GM12878 (cell line): ENCODE results near the gene EEFSEC. TPM values are rescaled to one million over a fixed set of nuclear protein-coding genes. Genes with fewer than 3 reads are reported as not detected.

Experiments used
- ATAC-seq: fragments of 200-7000 bp; cut with Tn5 transposase; 3 replicates; pipeline ENCODE4 v1.9.1; 2020; ENCODE audit warnings: mild to moderate bottlenecking, moderate library complexity
- BruUV-seq: library from RNA; stranded (reverse); fragments of 400-500 nt; replicated peaks from 2 replicates; lab custom pipeline; 2021; lab: Mats Ljungman, UMichigan
- CTCF ChIA-PET: fragments of 300-600 bp; sonication (Branson Sonifier 250); formaldehyde crosslinking; extraction: SDS; loops from one replicate; lab custom pipeline; 2021; ENCODE audit warnings: inconsistent platforms; lab: Yijun Ruan, JAX
- POLR2A ChIA-PET: fragments of 350-600 bp; formaldehyde crosslinking; extraction: SDS; loops from one replicate; lab custom pipeline; 2021; ENCODE audit warnings: inconsistent platforms; lab: Charles Lee
- RAD21 ChIA-PET: fragments of 300-600 bp; sonication (Branson Sonifier 250); formaldehyde crosslinking; loops from one replicate; lab custom pipeline; 2023; ENCODE audit warnings: antibody characterized with exemption; ENCODE audit not compliant: unreplicated experiment; lab: Charles Lee
- SMC1A ChIA-PET: fragments of 300-600 bp; sonication (Branson Sonifier 250); formaldehyde crosslinking; loops from one replicate; lab custom pipeline; 2023; ENCODE audit not compliant: unreplicated experiment, uncharacterized antibody; lab: Charles Lee
- DNase-seq: peaks from one replicate; pipeline ENCODE4 v3.0.0-alpha.2; 2011; ENCODE audit warnings: low read depth, low spot score
- FAIRE-seq: peaks from 3 replicates; lab custom pipeline; 2011; peaks lifted over from hg19 to GRCh38; lab: Jason Lieb, UNC
- H2AFZ ChIP-seq: 2 replicates; pipeline ENCODE4 v1.6.0; 2011; ENCODE audit warnings: low read depth, low read length, control low read depth; ENCODE audit not compliant: control insufficient read depth
- H3K27ac ChIP-seq: 2 replicates; pipeline ENCODE4 v1.5.1; 2011; ENCODE audit warnings: control low read depth; ENCODE audit not compliant: control insufficient read depth, insufficient read depth
- H3K27me3 ChIP-seq, 2 experiments: replicated peaks in 1 of 2; 2 replicates each; pipeline versions ENCODE4 v1.6.0 to v1.6.1; 2011; ENCODE audit warnings: low read length in 1 of 2; ENCODE audit not compliant: control insufficient read depth in 2 of 2, insufficient read depth in 2 of 2
- H3K36me3 ChIP-seq, 2 experiments: 2 replicates each; pipeline ENCODE4 v1.5.1; 2011; ENCODE audit warnings: low read length in 1 of 2; ENCODE audit not compliant: control insufficient read depth in 2 of 2, insufficient read depth in 2 of 2
- H3K4me1 ChIP-seq: 2 replicates; pipeline ENCODE4 v1.6.1; 2011; ENCODE audit warnings: mild to moderate bottlenecking, low read length, moderate library complexity, mixed read lengths; ENCODE audit not compliant: control insufficient read depth, insufficient read depth
- H3K4me2 ChIP-seq: 2 replicates; pipeline ENCODE4 v1.6.0; 2011; ENCODE audit warnings: control low read depth; ENCODE audit not compliant: control insufficient read depth, insufficient read depth
- H3K4me3 ChIP-seq: fragments of 200-600 bp; sonication (generic); 2 replicates; pipeline ENCODE4 v1.5.1; 2016
- H3K79me2 ChIP-seq: 2 replicates; pipeline ENCODE4 v1.6.0; 2011; ENCODE audit warnings: low read length; ENCODE audit not compliant: control insufficient read depth, insufficient read depth
- H3K9ac ChIP-seq: 2 replicates; pipeline ENCODE4 v1.8.0; 2011; ENCODE audit warnings: low read length, control low read depth, mixed read lengths; ENCODE audit not compliant: control insufficient read depth, insufficient read depth
- H3K9me3 ChIP-seq: replicated peaks from 3 replicates; pipeline ENCODE4 v1.5.1; 2011; ENCODE audit warnings: mild to moderate bottlenecking, low read length; ENCODE audit not compliant: control insufficient read depth, insufficient read depth
- H4K20me1 ChIP-seq: 2 replicates; pipeline ENCODE4 v1.6.0; 2011; ENCODE audit not compliant: control insufficient read depth, insufficient read depth
- BACH1 ChIP-seq: fragments of 450-650 bp; IDR thresholded peaks from 2 replicates; pipeline ENCODE4 v1.6.1; 2017; ENCODE audit warnings: mild to moderate bottlenecking, borderline replicate concordance
- BCL11A ChIP-seq: IDR thresholded peaks from 2 replicates; pipeline ENCODE4 v1.6.1; 2011; ENCODE audit warnings: low read depth, low read length
- CEBPB ChIP-seq, 2 experiments: fragments of 150-350 bp in 1 of 2; IDR thresholded peaks; 2 replicates each; pipeline ENCODE4 v1.6.1; 2012 to 2014; ENCODE audit warnings: low read depth in 2 of 2, low read length in 2 of 2, borderline replicate concordance in 1 of 2, inconsistent platforms in 1 of 2
- EED ChIP-seq: sonication (generic); IDR thresholded peaks from 2 replicates; pipeline ENCODE4 v1.6.1; 2016; ENCODE audit warnings: antibody characterized with exemption, low read depth
- GABPA ChIP-seq: IDR thresholded peaks from 2 replicates; pipeline ENCODE4 v1.6.1; 2014; ENCODE audit warnings: antibody characterized with exemption, low read depth, mild to moderate bottlenecking, inconsistent platforms
- NBN ChIP-seq: fragments of 450-650 bp; IDR thresholded peaks from 2 replicates; pipeline ENCODE4 v1.6.1; 2016
- NFYA ChIP-seq: IDR thresholded peaks from 2 replicates; pipeline ENCODE4 v1.6.1; 2011; ENCODE audit warnings: low read depth, mild to moderate bottlenecking, low read length, improper control_type of control experiment, borderline replicate concordance
- RELB ChIP-seq: fragments of 450-650 bp; IDR thresholded peaks from 2 replicates; pipeline ENCODE4 v1.6.1; 2017; ENCODE audit warnings: low read depth, mild to moderate bottlenecking, moderate library complexity
- ZBED1 ChIP-seq: IDR thresholded peaks from 2 replicates; pipeline ENCODE4 v1.6.1; 2016; ENCODE audit warnings: borderline replicate concordance
- ZBTB4 ChIP-seq: fragments of 450-650 bp; formaldehyde crosslinking; IDR thresholded peaks from 2 replicates; pipeline ENCODE4 v1.4.0; 2022; ENCODE audit warnings: mild to moderate bottlenecking, moderate library complexity
- ZNF207 ChIP-seq: fragments of 450-650 bp; IDR thresholded peaks from 2 replicates; pipeline ENCODE4 v1.6.1; 2014; ENCODE audit warnings: antibody characterized with exemption, mild to moderate bottlenecking, borderline replicate concordance
- ZNF384 ChIP-seq: IDR thresholded peaks from 2 replicates; pipeline ENCODE4 v1.6.1; 2012; ENCODE audit warnings: low read depth, mild to moderate bottlenecking, low read length, improper control_type of control experiment, borderline replicate concordance
- WGBS: methylation state at CpG from one replicate; pipeline ENCODE4 v1.1.6; 2016; ENCODE audit warnings: low lambda C conversion rate; ENCODE audit not compliant: insufficient replicate concordance, insufficient coverage; ENCODE audit errors: missing lambda C conversion rate; 5-methylcytosine and 5-hydroxymethylcytosine counted together
- in situ Hi-C: fragments of 300-500 bp; cut with MboI; formaldehyde crosslinking; loops from 9 replicates; pipeline ENCODE4 v1.14.3; 2018; ENCODE audit warnings: mixed read lengths
- intact Hi-C: fragments of 100-400 bp; cut with micrococcal nuclease; formaldehyde crosslinking; loops from one replicate; pipeline ENCODE4 v1.14.2; 2022; ENCODE audit not compliant: unreplicated experiment
- polyA plus RNA-seq, 11 experiments: library from polyadenylated mRNA; depleted of rRNA in 4 of 11; unstranded in 6 of 11; stranded (reverse) in 5 of 11; fragments of >200 nt; fragmentation: Nextera tagmentation in 4 of 11; fragmentation: Illumina TruSeq in 1 of 11; extraction: Ambion mirVana in 4 of 11; extraction: Trizol in 1 of 11; gene quantifications; 1 replicate in 1 of 11; 2 replicates in 10 of 11; pipeline versions ENCODE4 v1.2.1 to v1.2.3, GENCODE V29; 2011 to 2016; ENCODE audit warnings: inconsistent platforms in 2 of 11, missing spikeins in 2 of 11, low read depth in 1 of 11
- total RNA-seq, 4 experiments: library from RNA; depleted of rRNA in 3 of 4; stranded (reverse); fragments of >200 nt in 3 of 4; fragmentation: Illumina TruSeq in 1 of 4; extraction: Trizol in 1 of 4; gene quantifications; 2 replicates each; pipeline versions ENCODE4 v1.2.1 to v1.2.3, GENCODE V29; 2013 to 2021
- TF ChIP-seq, protein P1 (sequence below): fragments of 450-650 bp; formaldehyde crosslinking; IDR thresholded peaks from 2 replicates; pipeline ENCODE4 v1.5.0; 2022; ENCODE audit warnings: mild to moderate bottlenecking, missing genetic modification characterization

The EEFSEC gene
- total and polyA plus RNA-seq, 10 of the 15 experiments (the other 5 are each of a cell fraction or from before 2014, with no cell fraction given) = 0.29 to 29.1 (median 16.1) TPM

DNA sequence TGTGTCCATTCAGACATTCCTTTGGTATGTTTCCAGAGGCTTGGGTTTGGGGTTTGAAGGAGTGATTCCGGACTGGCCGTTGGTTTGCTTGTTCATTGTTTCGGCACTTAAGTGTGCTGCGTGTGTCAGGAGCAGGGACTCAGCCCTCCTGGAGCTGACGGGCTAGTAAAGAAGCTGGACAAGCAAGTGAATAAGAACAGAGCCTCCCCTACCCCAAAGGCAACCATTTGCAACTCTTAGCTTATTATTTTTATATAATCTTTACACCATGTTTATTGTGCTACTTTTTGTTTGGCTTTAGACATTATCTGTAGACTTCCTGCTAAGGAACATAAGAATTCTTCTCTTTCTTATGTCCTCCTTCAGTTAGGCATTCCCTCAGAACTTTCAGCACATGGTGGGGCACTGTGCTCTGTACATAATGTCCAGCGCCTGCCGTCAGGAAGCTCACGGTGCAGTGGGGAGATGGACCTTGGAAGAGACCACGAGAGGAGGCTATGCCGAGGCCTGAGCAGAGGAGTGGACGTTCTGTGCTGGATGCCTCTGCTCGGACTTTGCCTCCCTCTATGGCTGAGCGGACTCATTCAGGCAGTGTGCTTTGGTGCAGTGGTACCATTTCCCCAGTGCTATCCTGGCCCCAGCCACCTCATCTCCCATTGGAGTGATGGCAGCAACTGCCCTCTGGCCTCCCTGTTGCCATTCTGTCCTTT is 65.4 kb downstream of the EEFSEC start:
- peaks cover 0 to 4% of the 10 kb centered on the region in 2 experiments; a peak in 1 of 4 replicates for H3K36me3 ChIP-seq
- no peak for DNase-seq
- RAD21 ChIA-PET = interaction anchor here (1.0 kb wide), 1 partner anchor 367 kb away, joined by 3 read pairs; no protein-coding TSS in a partner anchor
- no peak for ATAC-seq
- no peak overlapping the region for H3K4me3 ChIP-seq
- peaks cover 9% of the 10 kb centered on the region; the same call in 2 of the 3 replicates for H3K9me3 ChIP-seq
- intact Hi-C loops (no loop called here), in situ Hi-C loops (no loop called here)
- no peak overlapping the region for H3K9ac ChIP-seq
- CTCF ChIA-PET = interaction anchor here (1.1 to 1.3 kb wide), 2 partner anchors 17 to 366 kb away, joined by 3 read pairs; no protein-coding TSS in a partner anchor
- POLR2A ChIA-PET = no interaction called here
- H3K4me2 ChIP-seq = no peak overlapping the region
- no peak overlapping the region for H2AFZ ChIP-seq
- no peak overlapping the region for H3K27ac ChIP-seq
- 92% methylated on average over 13 of the region's 13 CpGs for WGBS
- no peak for FAIRE-seq
- BruUV-seq = no TSS peak
- no peaks in the 10 kb centered on the region for H4K20me1 ChIP-seq
- SMC1A ChIA-PET = interaction anchor here (0.5 kb wide), 1 partner anchor 85 kb away, joined by 3 read pairs; no protein-coding TSS in a partner anchor
- peaks cover 8% of the 10 kb centered on the region for H3K4me1 ChIP-seq
- H3K79me2 ChIP-seq = no peaks in the 10 kb centered on the region; the same call in 1 of the 2 replicates
- H3K27me3 ChIP-seq = no peaks in the 10 kb centered on the region
- TF ChIP-seq GABPA (no peak), BCL11A (no peak), CEBPB (IDR thresholded peaks at IDR 0.05; ENCODE audit: borderline replicate concordance in 1 of 2, low read depth in 2 of 2, low read length in 2 of 2) (no peak), RELB (no peak), ZBED1 (no peak), NBN (no peak), ZBTB4 (CRISPR knock-in tag) (no peak), BACH1 (no peak), ZNF207 (no peak), NFYA (no peak), ZNF384 (no peak), EED (no peak)
- TF ChIP-seq, protein P1, sequence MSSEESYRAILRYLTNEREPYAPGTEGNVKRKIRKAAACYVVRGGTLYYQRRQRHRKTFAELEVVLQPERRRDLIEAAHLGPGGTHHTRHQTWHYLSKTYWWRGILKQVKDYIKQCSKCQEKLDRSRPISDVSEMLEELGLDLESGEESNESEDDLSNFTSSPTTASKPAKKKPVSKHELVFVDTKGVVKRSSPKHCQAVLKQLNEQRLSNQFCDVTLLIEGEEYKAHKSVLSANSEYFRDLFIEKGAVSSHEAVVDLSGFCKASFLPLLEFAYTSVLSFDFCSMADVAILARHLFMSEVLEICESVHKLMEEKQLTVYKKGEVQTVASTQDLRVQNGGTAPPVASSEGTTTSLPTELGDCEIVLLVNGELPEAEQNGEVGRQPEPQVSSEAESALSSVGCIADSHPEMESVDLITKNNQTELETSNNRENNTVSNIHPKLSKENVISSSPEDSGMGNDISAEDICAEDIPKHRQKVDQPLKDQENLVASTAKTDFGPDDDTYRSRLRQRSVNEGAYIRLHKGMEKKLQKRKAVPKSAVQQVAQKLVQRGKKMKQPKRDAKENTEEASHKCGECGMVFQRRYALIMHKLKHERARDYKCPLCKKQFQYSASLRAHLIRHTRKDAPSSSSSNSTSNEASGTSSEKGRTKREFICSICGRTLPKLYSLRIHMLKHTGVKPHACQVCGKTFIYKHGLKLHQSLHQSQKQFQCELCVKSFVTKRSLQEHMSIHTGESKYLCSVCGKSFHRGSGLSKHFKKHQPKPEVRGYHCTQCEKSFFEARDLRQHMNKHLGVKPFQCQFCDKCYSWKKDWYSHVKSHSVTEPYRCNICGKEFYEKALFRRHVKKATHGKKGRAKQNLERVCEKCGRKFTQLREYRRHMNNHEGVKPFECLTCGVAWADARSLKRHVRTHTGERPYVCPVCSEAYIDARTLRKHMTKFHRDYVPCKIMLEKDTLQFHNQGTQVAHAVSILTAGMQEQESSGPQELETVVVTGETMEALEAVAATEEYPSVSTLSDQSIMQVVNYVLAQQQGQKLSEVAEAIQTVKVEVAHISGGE = no peak
